T-helper 17 cell (primary cell): ENCODE measurements around the gene TNKS2. TPM values are rescaled to one million over a fixed set of nuclear protein-coding genes. Genes with fewer than 3 reads are reported as not detected.

ENCODE experiments used
- ATAC-seq: fragments of 150-1000 bp; cut with Tn5 transposase; 2 replicates; pipeline ENCODE4 v1.10.0; 2021; ENCODE audit warnings: mild to moderate bottlenecking, moderate library complexity
- DNase-seq, 3 donors: peaks; one replicate each; pipeline versions ENCODE4 v3.0.0 to v3.0.0-alpha.2; 2020 to 2021
- H3K9me3 ChIP-seq: one replicate; pipeline ENCODE4 v1.7.0; 2013; ENCODE audit warnings: low read length, mild to moderate bottlenecking; ENCODE audit not compliant: control insufficient read depth, poor library complexity, severe bottlenecking
- H3K27ac Mint-ChIP-seq: one replicate; pipeline ENCODE4 v1.8.0; 2022; ENCODE audit warnings: mild to moderate bottlenecking, moderate library complexity, mixed read lengths
- H3K27me3 Mint-ChIP-seq: one replicate; pipeline ENCODE4 v1.8.0; 2022; ENCODE audit warnings: mixed read lengths
- H3K36me3 Mint-ChIP-seq: one replicate; pipeline ENCODE4 v1.8.0; 2022; ENCODE audit warnings: low read depth, mixed read lengths
- H3K4me1 Mint-ChIP-seq: one replicate; pipeline ENCODE4 v1.8.0; 2022; ENCODE audit warnings: mild to moderate bottlenecking, mixed read lengths
- H3K4me3 Mint-ChIP-seq: one replicate; pipeline ENCODE4 v1.8.0; 2022; ENCODE audit warnings: mild to moderate bottlenecking, moderate library complexity, mixed read lengths
- total RNA-seq, 4 donors: library from RNA in 2 of 4; stranded (reverse) in 2 of 4; gene quantifications; one replicate each; pipeline ENCODE4 v1.2.3 and lab custom pipeline; 2022 to 2026

TNKS2 gene
- total RNA-seq, 2 donors from 2014 or later = 43.4 to 50.6 TPM

GRCh38 chr10:91910467-91910866, 112.2 kb downstream of the TNKS2 start:
- ATAC-seq (no peak), DNase-seq (no peak)
- Mint-ChIP-seq H3K4me1 (peaks cover 15% of the 10 kb centered on the region), H3K4me3 (no peak overlapping the region), H3K27me3 (peaks cover 20% of the 10 kb centered on the region), H3K36me3 (no peaks in the 10 kb centered on the region), H3K27ac (no peak overlapping the region)
- H3K9me3 ChIP-seq = no peaks in the 10 kb centered on the region

Other genes starting within 250 kb of the TNKS2 start
- under 1 TPM in 1 of 2 donors, not detected in 1; 0.10 TPM for gene PPP1R3C, start 165.4 kb upstream of the TNKS2 start, total RNA-seq
- gene FGFBP3, start 111.1 kb downstream of the TNKS2 start, total RNA-seq = 1 to 10 TPM; 1.7 to 1.8 TPM
- gene BTAF1, start 125.3 kb downstream of the TNKS2 start, total RNA-seq = 10 to 100 TPM; 66.8 to 68.9 TPM